Muscle of leg (tissue), 16 donors: Measurements from ENCODE around the gene KCNJ4. TPM values are rescaled to one million over a fixed set of nuclear protein-coding genes. Genes with fewer than 3 reads are reported as not detected.

Experiments
- DNase-seq: peaks from one replicate; pipeline ENCODE4 v3.0.0; 2013
- H3K27ac ChIP-seq: one replicate; pipeline ENCODE4 v1.5.1; 2013; ENCODE audit warnings: mild to moderate bottlenecking, low read length, control low read depth
- H3K27me3 ChIP-seq: one replicate; pipeline ENCODE4 v1.6.1; 2013; ENCODE audit warnings: low read length; ENCODE audit not compliant: control insufficient read depth, insufficient read depth
- H3K36me3 ChIP-seq: one replicate; pipeline ENCODE4 v1.6.1; 2013; ENCODE audit warnings: low read length; ENCODE audit not compliant: control insufficient read depth, insufficient read depth
- H3K4me1 ChIP-seq: one replicate; pipeline ENCODE4 v1.6.1; 2013; ENCODE audit warnings: low read length; ENCODE audit not compliant: control insufficient read depth, insufficient read depth
- H3K4me3 ChIP-seq: one replicate; pipeline ENCODE4 v1.5.1; 2013; ENCODE audit warnings: low read length, control low read depth
- H3K9me3 ChIP-seq: replicated peaks from 2 replicates; pipeline ENCODE4 v1.6.1; 2013; ENCODE audit warnings: low read depth, low read length; ENCODE audit not compliant: control insufficient read depth
- WGBS: methylation state at CpG from one replicate; pipeline ENCODE4 v1.1.5; 2013; ENCODE audit warnings: missing lambda C conversion rate; ENCODE audit not compliant: insufficient coverage; 5-methylcytosine and 5-hydroxymethylcytosine counted together
- long read RNA-seq, 11 donors: transcript quantifications; one replicate each; lab custom pipeline, GENCODE V29; 2026
- polyA plus RNA-seq, 8 donors: library from polyadenylated mRNA; unstranded; fragments of 120-200 nt; gene quantifications; one replicate each; pipeline versions ENCODE4 v1.2.1 to v1.2.3, GENCODE V29; 2013; ENCODE audit warnings: inconsistent platforms in 1 of 8, low replicate concordance in 1 of 8; ENCODE audit not compliant: insufficient read length in 8 of 8, insufficient read depth in 1 of 8
- total RNA-seq: library from RNA; stranded (reverse); fragments of 120-200 nt; gene quantifications from one replicate; pipeline ENCODE4 v1.2.4, GENCODE V29; 2013

KCNJ4 gene
- 0.27 TPM for total RNA-seq
- under 1 TPM; 0.27 to 0.80 (median 0.40) TPM for polyA plus RNA-seq
- long read RNA-seq, donor 1: 0 reads
- long read RNA-seq, donor 2: 0 reads
- long read RNA-seq, donor 3, partial matches to known transcripts: 0 of 2 reads
- long read RNA-seq, donor 3, other reads (novel, unspliced or antisense): 0 of 2 reads
- long read RNA-seq, donor 4: 0 reads
- long read RNA-seq, donor 5, partial matches to known transcripts: 514 of 522 reads
- long read RNA-seq, donor 5, other reads (novel, unspliced or antisense): 8 of 522 reads
- long read RNA-seq, donor 6: 0 reads
- long read RNA-seq, donor 7: 0 reads
- long read RNA-seq, donor 8: 0 reads
- long read RNA-seq, donor 9: 0 reads
- long read RNA-seq, donor 10: 0 reads
- long read RNA-seq, donor 11: 0 reads

DNA sequence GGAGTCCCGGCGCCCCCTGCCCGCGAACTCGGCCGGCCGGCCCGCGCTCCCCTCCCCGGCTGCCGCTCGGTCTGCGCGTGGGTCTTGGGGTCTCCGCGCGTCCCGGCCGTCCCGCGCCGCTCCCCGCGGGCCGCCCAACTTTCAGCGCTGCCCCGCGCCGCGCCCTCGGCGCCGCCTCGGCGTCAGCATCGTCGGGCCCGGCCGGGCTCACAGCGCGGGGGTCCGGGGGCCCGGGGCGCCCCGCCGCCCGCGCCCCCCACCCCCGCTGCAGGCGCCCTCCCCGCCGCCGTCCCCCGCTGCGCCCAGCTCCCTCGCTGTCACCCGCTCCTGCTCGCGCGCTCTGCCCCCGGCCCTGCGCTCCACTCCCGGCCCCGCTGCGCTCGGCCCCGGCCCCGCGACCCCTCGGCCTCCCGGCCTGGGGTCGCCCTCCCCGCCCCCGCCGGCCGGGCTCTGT is at the start of gene KCNJ4:
KCNJ4 (minus strand) TSS at position 124 of the 454 bp plus-strand sequence. CDS start 27,067 bp downstream, outside the sequence.
- H3K4me3 ChIP-seq: peak within 1 kb of the TSS; percentile 22
- no peak within 1 kb of the TSS for H3K27ac ChIP-seq
- H3K36me3 ChIP-seq: no peaks in the 10 kb centered on the region
- WGBS: under 1% methylated on average over 69 of the region's 76 CpGs
- H3K9me3 ChIP-seq: no peaks in the 10 kb centered on the region
- H3K27me3 ChIP-seq: peaks cover 85% of the 10 kb centered on the region
- H3K4me1 ChIP-seq: peaks cover 34% of the 10 kb centered on the region
- no peak for DNase-seq

DNA sequence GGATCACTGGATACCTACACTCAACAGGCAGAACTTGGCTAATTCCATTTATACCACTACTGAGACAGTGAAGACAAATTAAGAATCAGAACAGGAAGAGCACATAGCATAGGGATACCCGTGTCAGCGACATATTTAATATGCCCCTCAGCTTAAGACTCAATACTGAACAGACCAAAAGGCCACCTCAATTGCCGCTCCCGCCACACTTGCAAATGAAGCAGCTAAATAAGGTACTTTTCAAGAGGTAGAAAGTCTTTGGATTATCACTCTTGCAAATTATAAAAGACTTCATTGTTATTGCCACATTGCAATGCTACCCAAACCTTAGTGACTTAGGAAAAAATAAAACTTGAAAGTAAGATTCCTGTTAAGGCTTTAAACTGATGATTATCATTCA is 48.0 kb upstream of the KCNJ4 start:
- no peak overlapping the region for H3K4me3 ChIP-seq
- DNase-seq: no peak
- WGBS: no CpG with 5 or more reads among the region's 4 CpGs
- H3K27ac ChIP-seq: no peak overlapping the region
- peaks cover 41% of the 10 kb centered on the region for H3K36me3 ChIP-seq
- H3K27me3 ChIP-seq: no peaks in the 10 kb centered on the region
- H3K9me3 ChIP-seq: no peaks in the 10 kb centered on the region
- H3K4me1 ChIP-seq: peaks cover 14% of the 10 kb centered on the region

DNA sequence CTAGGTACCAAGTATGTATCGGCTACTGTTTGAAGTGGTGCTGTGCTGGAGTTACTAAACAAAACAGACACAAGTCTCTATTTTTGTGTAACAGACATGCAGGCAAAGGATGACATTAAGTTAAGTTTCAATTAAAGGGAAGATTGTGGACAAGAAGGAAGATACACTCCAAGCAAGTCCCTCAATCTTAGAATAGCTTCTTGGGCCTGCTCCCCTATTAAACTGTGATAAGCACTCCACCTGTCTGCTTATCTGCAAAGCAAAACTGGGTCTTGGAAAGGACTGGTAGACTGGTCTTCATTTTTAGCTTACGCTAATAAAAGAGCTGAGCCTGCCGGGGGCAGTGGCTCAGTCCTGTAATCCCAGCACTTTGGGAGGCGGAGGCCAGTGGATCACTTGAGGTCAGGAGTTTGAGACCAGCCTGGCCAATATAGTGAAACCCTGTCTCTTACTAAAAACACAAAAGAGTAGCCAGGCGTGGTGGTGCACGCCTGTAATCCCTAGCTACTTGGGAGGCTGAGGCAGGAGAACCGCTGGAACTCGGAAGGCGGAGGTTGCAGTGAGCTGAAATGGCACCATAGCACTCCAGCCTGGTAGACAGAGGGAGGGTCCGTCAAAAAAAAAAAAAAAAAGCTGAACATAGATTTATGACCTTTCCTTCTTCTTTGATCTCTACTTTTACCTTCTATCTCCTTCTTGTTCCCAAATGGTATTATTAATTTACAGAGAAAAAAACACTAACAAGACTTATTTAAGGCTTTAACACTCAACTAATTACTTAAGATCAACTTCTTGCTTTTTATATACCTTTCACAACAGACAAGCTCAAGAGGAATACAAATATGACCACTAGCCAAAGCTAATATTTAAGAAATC is 47.0 kb upstream of the KCNJ4 start:
- H3K36me3 ChIP-seq: peaks cover 51% of the 10 kb centered on the region
- no peaks in the 10 kb centered on the region for H3K27me3 ChIP-seq
- no peaks in the 10 kb centered on the region for H3K9me3 ChIP-seq
- H3K27ac ChIP-seq: no peak overlapping the region
- H3K4me1 ChIP-seq: peaks cover 9% of the 10 kb centered on the region
- no peak overlapping the region for H3K4me3 ChIP-seq
- 83% methylated on average over 6 of the region's 10 CpGs for WGBS
- DNase-seq: no peak

DNA sequence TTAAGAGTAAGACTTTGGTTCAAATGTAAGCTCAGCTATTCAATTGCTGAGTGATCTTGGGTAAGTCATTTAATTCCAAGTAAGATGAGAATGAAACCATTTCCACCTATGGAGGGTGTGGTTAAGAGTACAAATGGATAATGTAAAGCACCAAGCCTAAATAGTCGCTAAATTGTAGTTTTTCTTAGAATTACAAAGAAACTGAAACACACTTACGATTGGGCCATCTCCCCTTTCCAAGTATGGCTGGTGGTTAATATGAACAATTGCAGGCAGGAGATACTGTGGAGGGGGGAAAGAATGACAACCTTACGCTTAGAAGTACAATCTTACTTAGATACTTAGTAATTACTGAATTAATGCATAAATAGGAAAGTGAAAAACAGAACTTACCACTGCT is 42.9 kb upstream of the KCNJ4 start:
- H3K9me3 ChIP-seq: no peaks in the 10 kb centered on the region
- H3K36me3 ChIP-seq: peaks cover 73% of the 10 kb centered on the region
- no peak for DNase-seq
- H3K4me1 ChIP-seq: peaks cover 3% of the 10 kb centered on the region
- H3K4me3 ChIP-seq: no peak overlapping the region
- no peak overlapping the region for H3K27ac ChIP-seq
- WGBS: no CpG with 5 or more reads among the region's 3 CpGs
- H3K27me3 ChIP-seq: no peaks in the 10 kb centered on the region

DNA sequence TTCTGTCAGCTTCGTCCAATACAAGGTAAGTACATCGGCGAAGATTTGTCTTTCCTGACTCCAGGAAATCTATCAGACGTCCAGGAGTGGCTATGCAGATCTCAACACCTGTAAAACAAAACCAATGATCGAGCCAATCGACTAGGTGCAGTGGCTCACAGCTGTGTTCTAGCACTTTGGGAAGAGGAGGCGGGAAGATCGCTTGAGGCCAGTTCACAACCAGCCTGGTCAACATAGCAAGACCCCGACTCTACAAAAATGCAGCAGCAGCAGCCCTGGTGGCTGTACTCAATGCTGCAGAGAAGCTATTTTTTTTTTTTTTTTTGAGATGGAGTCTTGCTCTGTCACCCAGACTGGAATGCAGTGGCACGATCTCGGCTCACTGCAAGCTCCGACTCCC is 39.9 kb upstream of the KCNJ4 start:
- WGBS: 84% methylated on average over 7 of the region's 12 CpGs
- no peaks in the 10 kb centered on the region for H3K4me1 ChIP-seq
- no peaks in the 10 kb centered on the region for H3K27me3 ChIP-seq
- peaks cover 80% of the 10 kb centered on the region for H3K36me3 ChIP-seq
- DNase-seq: no peak
- H3K27ac ChIP-seq: no peak overlapping the region
- H3K4me3 ChIP-seq: no peak overlapping the region
- H3K9me3 ChIP-seq: no peaks in the 10 kb centered on the region

DNA sequence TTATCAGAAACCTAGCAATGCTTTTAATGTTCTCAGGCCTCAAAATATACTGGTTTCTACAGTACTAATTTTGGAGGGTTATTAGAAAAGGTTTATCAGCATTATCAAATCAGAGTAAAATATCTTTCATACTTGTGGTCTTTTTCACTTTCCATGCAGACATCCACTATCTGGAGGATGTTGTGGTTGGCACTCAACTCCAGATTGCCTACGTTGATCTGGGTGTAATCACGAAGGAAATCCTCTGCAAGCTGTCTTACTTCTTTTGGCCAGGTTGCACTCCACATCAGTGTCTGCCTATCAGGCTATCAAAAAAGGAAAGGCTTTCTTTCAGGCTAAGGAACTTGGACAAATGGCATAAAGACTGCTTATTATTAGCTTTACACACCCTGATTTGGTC is 39.5 kb upstream of the KCNJ4 start:
- H3K4me1 ChIP-seq: no peaks in the 10 kb centered on the region

DNA sequence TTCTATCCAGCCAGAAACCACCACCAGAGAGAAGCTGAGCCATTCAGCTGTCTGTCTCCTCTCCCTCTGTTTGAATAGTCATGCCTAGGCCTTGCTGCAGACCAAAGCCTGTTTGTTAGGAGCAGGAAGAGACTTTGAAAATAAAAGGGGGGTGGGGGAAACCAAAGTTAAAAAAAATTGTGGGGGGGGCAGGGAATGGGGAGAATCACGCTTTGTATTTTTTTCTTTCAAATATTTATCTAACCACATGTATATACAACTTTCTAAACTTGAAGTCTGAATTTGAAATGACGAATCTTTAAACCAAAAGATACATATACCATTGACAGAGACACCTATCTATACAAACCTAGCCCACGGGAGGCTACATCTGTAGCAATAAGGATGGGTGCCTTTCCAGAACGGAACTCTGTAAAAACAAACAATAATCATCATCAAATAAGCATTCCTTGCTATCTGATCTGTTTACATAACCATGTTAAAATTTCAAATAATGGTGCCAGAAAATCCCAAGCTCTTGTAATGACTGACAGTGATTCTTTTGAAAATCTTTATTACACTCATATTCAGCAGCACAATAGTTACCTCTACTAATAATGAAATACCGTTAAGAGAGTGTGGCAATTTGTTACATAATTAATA is 36.8 kb upstream of the KCNJ4 start:
- no peaks in the 10 kb centered on the region for H3K27me3 ChIP-seq
- no peaks in the 10 kb centered on the region for H3K4me1 ChIP-seq
- no peaks in the 10 kb centered on the region for H3K9me3 ChIP-seq
- peaks cover 74% of the 10 kb centered on the region for H3K36me3 ChIP-seq
- WGBS: 50% methylated on average over 1 of the region's 5 CpGs
- no peak overlapping the region for H3K27ac ChIP-seq
- H3K4me3 ChIP-seq: no peak overlapping the region
- no peak for DNase-seq

More for the DNA sequence above, 39.5 kb upstream of the KCNJ4 start:
- Histone ChIP-seq H3K27me3 (no peaks in the 10 kb centered on the region), H3K9me3 (no peaks in the 10 kb centered on the region), H3K27ac (no peak overlapping the region), H3K36me3 (peaks cover 81% of the 10 kb centered on the region), H3K4me3 (no peak overlapping the region)
- WGBS: no CpG with 5 or more reads among the region's 2 CpGs
- no peak for DNase-seq

DNA sequence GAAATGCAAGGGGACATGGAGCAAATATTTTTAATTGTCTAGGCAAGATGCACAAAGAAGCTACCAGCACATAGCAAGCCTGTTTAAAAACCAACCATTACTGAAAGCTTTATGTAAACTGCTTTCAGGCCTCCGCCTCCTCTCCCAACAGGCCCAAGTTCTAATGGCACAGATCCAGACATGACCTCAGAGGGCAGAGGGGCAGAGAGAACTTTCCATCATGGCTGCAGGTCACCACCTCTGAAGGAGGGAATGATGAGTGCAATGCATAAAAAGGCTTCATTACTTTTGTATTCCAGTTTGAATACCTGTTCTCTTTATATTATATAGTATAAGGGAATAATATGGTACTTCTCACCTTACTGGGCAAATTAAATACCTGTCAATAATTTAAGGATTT is 35.9 kb upstream of the KCNJ4 start:
- Histone ChIP-seq H3K4me3 (no peak overlapping the region), H3K4me1 (peaks cover 2% of the 10 kb centered on the region), H3K27ac (no peak overlapping the region), H3K9me3 (no peaks in the 10 kb centered on the region), H3K27me3 (no peaks in the 10 kb centered on the region), H3K36me3 (peaks cover 75% of the 10 kb centered on the region)
- WGBS: no CpG with 5 or more reads among the region's 1 CpG
- peak; percentile 79 for DNase-seq

DNA sequence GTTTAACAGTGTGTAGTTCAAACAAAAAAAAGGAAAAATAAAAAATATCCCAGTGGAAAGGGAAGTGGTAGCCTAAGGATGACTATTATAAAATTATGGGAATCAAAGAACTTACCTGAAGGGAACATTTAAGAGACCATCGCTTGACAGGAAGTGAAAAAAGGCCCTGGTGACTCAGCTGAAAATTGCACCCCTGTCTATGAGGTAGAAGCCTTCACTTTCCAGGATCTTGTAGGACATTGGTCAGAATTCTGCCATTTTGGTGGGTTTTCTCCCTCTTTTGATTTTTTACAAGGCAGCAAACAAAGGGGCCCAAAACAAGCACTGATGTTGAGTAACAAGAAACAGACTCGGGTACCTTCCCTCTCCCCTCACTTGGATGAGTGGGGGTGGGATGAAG is 35.5 kb upstream of the KCNJ4 start:
- H3K9me3 ChIP-seq: no peaks in the 10 kb centered on the region
- H3K27ac ChIP-seq: no peak overlapping the region
- H3K36me3 ChIP-seq: peaks cover 74% of the 10 kb centered on the region
- H3K27me3 ChIP-seq: no peaks in the 10 kb centered on the region
- H3K4me3 ChIP-seq: no peak overlapping the region
- WGBS: 90% methylated on average over 1 of the region's 2 CpGs
- peaks cover 3% of the 10 kb centered on the region for H3K4me1 ChIP-seq
- no peak for DNase-seq
